Fibroblast of mammary gland (primary cell): ENCODE data around the gene PDLIM7.

Experiments used
- DNase-seq: peaks from one replicate; pipeline ENCODE4 v3.0.0-alpha.2; 2010; ENCODE audit warnings: low read depth
- H3K4me3 ChIP-seq: 2 replicates; pipeline ENCODE4 v1.5.1; 2011; ENCODE audit warnings: low read depth, mild to moderate bottlenecking, low read length, moderate library complexity; ENCODE audit not compliant: control insufficient read depth
- TF ChIP-seq, protein P1 (sequence below): conservative IDR thresholded peaks from 2 replicates; pipeline ENCODE4 v1.5.1; 2011; ENCODE audit warnings: low read depth, low read length, inconsistent platforms; ENCODE audit not compliant: control insufficient read depth, insufficient read depth

PDLIM7 gene

DNA sequence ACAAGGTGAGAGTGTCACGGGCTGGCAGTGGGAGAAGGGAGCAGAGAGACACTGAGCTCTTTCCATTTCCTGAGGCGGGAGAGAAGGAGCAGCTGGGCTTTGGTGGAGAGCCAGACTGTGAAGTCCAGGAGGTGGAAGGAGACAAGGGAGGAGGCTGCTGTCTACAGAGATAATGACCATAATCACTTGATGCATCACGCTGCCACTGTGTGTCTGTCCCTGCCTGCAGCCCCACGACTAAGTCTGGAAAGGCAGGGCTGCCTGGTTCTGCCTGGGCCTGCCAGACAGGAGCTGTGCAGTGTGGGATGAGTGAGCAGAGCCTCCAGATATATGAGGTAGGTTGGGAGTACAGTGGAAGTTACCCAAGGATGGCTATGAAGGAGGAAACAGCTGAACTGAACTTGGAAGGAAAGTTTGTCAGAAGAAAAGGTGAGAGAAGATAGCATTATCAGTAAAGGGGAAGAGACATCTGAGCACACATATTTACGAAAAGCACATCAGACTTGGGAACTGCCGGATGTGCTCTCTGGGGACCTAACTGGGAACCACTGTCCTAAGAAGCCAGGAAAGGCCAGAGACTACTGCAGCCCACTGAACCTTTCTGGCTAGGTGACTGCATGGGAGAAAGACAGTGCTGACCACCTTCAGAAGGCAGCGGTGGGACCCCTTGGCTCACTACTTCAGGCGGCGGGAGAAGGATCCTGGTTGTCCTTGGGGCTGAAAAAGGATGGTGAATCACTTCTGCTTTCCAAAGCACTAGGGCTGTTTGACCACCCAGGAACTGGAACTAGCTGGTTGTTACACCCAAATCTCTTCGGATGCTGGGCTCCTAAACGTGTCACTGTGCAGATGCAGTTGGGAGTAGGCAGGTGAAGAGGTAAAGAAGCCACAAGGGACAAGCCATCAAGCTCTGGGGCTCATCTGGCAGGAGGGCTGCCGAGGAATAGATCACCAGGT, 32.1 kb upstream of the PDLIM7 start:
- no peak for DNase-seq
- H3K4me3 ChIP-seq: no peak overlapping the region
- TF ChIP-seq, protein P1, sequence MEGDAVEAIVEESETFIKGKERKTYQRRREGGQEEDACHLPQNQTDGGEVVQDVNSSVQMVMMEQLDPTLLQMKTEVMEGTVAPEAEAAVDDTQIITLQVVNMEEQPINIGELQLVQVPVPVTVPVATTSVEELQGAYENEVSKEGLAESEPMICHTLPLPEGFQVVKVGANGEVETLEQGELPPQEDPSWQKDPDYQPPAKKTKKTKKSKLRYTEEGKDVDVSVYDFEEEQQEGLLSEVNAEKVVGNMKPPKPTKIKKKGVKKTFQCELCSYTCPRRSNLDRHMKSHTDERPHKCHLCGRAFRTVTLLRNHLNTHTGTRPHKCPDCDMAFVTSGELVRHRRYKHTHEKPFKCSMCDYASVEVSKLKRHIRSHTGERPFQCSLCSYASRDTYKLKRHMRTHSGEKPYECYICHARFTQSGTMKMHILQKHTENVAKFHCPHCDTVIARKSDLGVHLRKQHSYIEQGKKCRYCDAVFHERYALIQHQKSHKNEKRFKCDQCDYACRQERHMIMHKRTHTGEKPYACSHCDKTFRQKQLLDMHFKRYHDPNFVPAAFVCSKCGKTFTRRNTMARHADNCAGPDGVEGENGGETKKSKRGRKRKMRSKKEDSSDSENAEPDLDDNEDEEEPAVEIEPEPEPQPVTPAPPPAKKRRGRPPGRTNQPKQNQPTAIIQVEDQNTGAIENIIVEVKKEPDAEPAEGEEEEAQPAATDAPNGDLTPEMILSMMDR: no peak

DNA sequence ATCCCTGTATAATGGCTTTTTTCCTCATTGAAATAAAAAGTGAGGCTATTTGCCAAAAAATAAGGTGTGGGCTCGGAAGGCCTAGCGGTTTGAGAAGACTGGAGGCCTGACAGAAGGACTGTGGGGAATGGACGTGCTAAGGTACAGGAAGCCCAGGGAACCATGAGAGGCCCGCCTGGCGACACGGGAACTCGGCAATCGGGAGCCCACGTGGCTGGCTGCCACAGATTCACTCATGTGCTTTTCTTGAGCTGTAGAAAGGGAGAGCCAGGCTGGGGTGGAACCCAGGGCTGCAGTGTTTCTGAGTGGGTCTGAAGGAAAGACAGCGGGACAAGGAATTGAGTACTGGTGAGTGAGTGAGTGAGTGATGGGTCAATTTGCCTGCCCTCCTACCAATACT, 31.2 kb upstream of the PDLIM7 start:
- H3K4me3 ChIP-seq: no peak overlapping the region
- DNase-seq: no peak
- TF ChIP-seq, protein P1: no peak

DNA sequence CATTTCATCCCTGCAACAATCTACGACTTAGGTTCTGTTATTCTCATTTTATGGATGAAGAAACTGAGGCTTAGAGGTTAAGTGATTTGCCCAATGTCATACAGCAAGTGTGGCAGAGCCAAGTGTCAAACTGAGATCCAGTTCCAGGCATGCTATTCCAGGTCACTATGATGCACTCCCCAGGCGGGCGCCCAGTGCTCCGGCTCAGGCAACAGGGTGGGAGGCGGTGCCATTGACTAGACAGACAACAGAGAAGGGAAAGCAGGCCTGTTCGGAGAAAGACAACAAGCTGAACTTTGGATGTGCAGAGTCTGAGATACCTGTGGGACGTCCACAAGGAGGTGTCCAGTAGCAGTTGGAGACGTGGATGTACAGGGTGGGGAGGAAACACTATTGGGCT, 30.2 kb upstream of the PDLIM7 start:
- no peak for DNase-seq
- TF ChIP-seq, protein P1: no peak
- H3K4me3 ChIP-seq: no peak overlapping the region

DNA sequence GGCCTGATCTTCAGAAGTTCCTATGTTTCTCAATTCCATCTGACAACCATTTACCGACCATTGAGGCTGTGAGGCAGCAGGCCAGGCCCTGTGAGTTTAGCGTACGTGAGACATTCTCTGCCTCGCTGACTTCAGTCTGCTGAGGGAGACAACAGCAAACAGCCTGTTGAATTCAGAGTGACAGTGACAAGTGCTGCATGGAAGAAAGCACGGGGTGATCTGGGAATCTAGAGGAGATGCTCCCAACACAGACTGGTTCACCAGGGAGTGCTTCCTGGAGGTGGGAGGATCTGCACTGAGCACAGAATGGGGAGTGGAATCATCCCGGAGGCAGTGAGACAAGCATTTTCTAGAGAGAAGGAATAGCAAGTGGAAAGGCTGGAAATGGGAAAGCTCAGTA, 29.4 kb upstream of the PDLIM7 start:
- no peak for DNase-seq
- H3K4me3 ChIP-seq: no peak overlapping the region
- TF ChIP-seq, protein P1: no peak

DNA sequence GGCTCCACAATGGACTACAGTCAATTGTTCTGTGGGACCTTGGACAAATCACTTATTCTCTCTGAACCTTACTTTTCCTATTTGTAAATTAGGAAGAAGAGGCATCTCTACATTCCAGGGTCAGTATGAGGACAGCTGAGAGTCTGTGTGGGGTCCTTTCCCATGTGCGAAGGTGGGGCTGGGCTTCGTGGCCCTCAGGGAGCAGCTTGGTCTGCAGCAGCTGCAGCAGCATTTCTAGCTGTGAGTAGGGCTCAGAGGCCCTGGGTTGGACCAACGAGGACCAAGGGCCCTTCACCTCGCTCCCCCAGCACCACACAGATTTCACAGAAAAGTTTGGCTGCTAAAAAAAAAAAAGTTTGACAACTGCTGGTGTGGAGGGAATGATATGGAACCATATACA, 28.8 kb upstream of the PDLIM7 start:
- no peak for DNase-seq
- H3K4me3 ChIP-seq: no peak overlapping the region
- TF ChIP-seq, protein P1: no peak

DNA sequence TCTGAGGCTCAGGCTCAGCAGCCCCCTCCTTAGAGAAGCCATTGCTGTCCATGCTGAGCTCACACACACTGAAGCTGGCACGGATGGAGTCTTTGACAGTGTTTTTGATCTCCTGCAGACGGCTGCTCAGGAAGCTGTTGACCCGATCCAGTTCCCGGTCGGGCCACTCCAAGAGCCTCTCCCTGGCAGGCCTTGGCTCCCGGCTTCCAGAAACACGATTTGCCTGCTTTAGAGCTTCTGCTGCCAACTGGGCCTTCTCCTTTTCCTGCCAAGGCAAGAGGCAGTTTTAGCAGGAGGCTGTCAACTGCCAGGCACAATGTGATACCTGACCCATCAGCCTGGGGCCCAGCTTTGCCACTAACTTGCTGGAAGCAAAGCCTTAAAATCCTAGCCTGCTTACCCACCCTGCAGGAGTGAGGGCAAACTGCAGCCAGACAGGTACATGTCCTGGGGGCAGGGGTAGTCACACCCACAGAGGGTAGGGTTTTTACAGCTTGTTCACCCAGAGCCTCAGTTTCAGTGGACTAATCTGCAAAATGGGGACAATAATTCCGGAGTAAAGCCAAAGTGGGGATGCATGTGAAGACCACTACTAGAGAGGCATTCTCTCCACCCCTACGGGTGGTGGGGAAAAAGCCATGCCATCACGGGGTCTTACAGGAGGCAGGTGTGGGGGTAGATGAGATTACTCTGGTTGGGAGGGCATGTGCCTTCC, 27.7 kb upstream of the PDLIM7 start:
- DNase-seq: no peak
- TF ChIP-seq, protein P1: no peak

More for the DNA sequence above, 27.7 kb upstream of the PDLIM7 start:
- no peak overlapping the region for H3K4me3 ChIP-seq
